GM12878 (cell line): ENCODE data around the gene FAM120AOS. TPM values are rescaled to one million over a fixed set of nuclear protein-coding genes. Genes with fewer than 3 reads are reported as not detected.

Source experiments
- ATAC-seq: fragments of 200-7000 bp; cut with Tn5 transposase; 3 replicates; pipeline ENCODE4 v1.9.1; 2020; ENCODE audit warnings: mild to moderate bottlenecking, moderate library complexity
- BruUV-seq: library from RNA; stranded (reverse); fragments of 400-500 nt; replicated peaks from 2 replicates; lab custom pipeline; 2021; lab: Mats Ljungman, UMichigan
- CTCF ChIA-PET: fragments of 300-600 bp; sonication (Branson Sonifier 250); formaldehyde crosslinking; extraction: SDS; loops from one replicate; lab custom pipeline; 2021; ENCODE audit warnings: inconsistent platforms; lab: Yijun Ruan, JAX
- POLR2A ChIA-PET: fragments of 350-600 bp; formaldehyde crosslinking; extraction: SDS; loops from one replicate; lab custom pipeline; 2021; ENCODE audit warnings: inconsistent platforms; lab: Charles Lee
- RAD21 ChIA-PET: fragments of 300-600 bp; sonication (Branson Sonifier 250); formaldehyde crosslinking; loops from one replicate; lab custom pipeline; 2023; ENCODE audit warnings: antibody characterized with exemption; ENCODE audit not compliant: unreplicated experiment; lab: Charles Lee
- SMC1A ChIA-PET: fragments of 300-600 bp; sonication (Branson Sonifier 250); formaldehyde crosslinking; loops from one replicate; lab custom pipeline; 2023; ENCODE audit not compliant: unreplicated experiment, uncharacterized antibody; lab: Charles Lee
- DNase-seq: peaks from one replicate; pipeline ENCODE4 v3.0.0-alpha.2; 2011; ENCODE audit warnings: low read depth, low spot score
- FAIRE-seq: peaks from 3 replicates; lab custom pipeline; 2011; peaks lifted over from hg19 to GRCh38; lab: Jason Lieb, UNC
- H2AFZ ChIP-seq: 2 replicates; pipeline ENCODE4 v1.6.0; 2011; ENCODE audit warnings: low read depth, low read length, control low read depth; ENCODE audit not compliant: control insufficient read depth
- H3K27ac ChIP-seq: 2 replicates; pipeline ENCODE4 v1.5.1; 2011; ENCODE audit warnings: control low read depth; ENCODE audit not compliant: control insufficient read depth, insufficient read depth
- H3K27me3 ChIP-seq, 2 experiments: replicated peaks in 1 of 2; 2 replicates each; pipeline versions ENCODE4 v1.6.0 to v1.6.1; 2011; ENCODE audit warnings: low read length in 1 of 2; ENCODE audit not compliant: control insufficient read depth in 2 of 2, insufficient read depth in 2 of 2
- H3K36me3 ChIP-seq, 2 experiments: 2 replicates each; pipeline ENCODE4 v1.5.1; 2011; ENCODE audit warnings: low read length in 1 of 2; ENCODE audit not compliant: control insufficient read depth in 2 of 2, insufficient read depth in 2 of 2
- H3K4me1 ChIP-seq: 2 replicates; pipeline ENCODE4 v1.6.1; 2011; ENCODE audit warnings: mild to moderate bottlenecking, low read length, moderate library complexity, mixed read lengths; ENCODE audit not compliant: control insufficient read depth, insufficient read depth
- H3K4me2 ChIP-seq: 2 replicates; pipeline ENCODE4 v1.6.0; 2011; ENCODE audit warnings: control low read depth; ENCODE audit not compliant: control insufficient read depth, insufficient read depth
- H3K4me3 ChIP-seq: fragments of 200-600 bp; sonication (generic); 2 replicates; pipeline ENCODE4 v1.5.1; 2016
- H3K79me2 ChIP-seq: 2 replicates; pipeline ENCODE4 v1.6.0; 2011; ENCODE audit warnings: low read length; ENCODE audit not compliant: control insufficient read depth, insufficient read depth
- H3K9ac ChIP-seq: 2 replicates; pipeline ENCODE4 v1.8.0; 2011; ENCODE audit warnings: low read length, control low read depth, mixed read lengths; ENCODE audit not compliant: control insufficient read depth, insufficient read depth
- H3K9me3 ChIP-seq: replicated peaks from 3 replicates; pipeline ENCODE4 v1.5.1; 2011; ENCODE audit warnings: mild to moderate bottlenecking, low read length; ENCODE audit not compliant: control insufficient read depth, insufficient read depth
- H4K20me1 ChIP-seq: 2 replicates; pipeline ENCODE4 v1.6.0; 2011; ENCODE audit not compliant: control insufficient read depth, insufficient read depth
- HDAC6 ChIP-seq: fragments of 200-600 bp; sonication (generic); IDR thresholded peaks from one replicate; pipeline ENCODE4 v1.8.0; 2017; ENCODE audit warnings: antibody characterized with exemption; ENCODE audit not compliant: unreplicated experiment
- PML ChIP-seq: IDR thresholded peaks from 2 replicates; pipeline ENCODE4 v1.6.1; 2012; ENCODE audit warnings: low read length, inconsistent platforms
- WGBS: methylation state at CpG from one replicate; pipeline ENCODE4 v1.1.6; 2016; ENCODE audit warnings: low lambda C conversion rate; ENCODE audit not compliant: insufficient replicate concordance, insufficient coverage; ENCODE audit errors: missing lambda C conversion rate; 5-methylcytosine and 5-hydroxymethylcytosine counted together
- in situ Hi-C: fragments of 300-500 bp; cut with MboI; formaldehyde crosslinking; loops from 9 replicates; pipeline ENCODE4 v1.14.3; 2018; ENCODE audit warnings: mixed read lengths
- intact Hi-C: fragments of 100-400 bp; cut with micrococcal nuclease; formaldehyde crosslinking; loops from one replicate; pipeline ENCODE4 v1.14.2; 2022; ENCODE audit not compliant: unreplicated experiment
- polyA plus RNA-seq, 11 experiments: library from polyadenylated mRNA; depleted of rRNA in 4 of 11; unstranded in 6 of 11; stranded (reverse) in 5 of 11; fragments of >200 nt; fragmentation: Nextera tagmentation in 4 of 11; fragmentation: Illumina TruSeq in 1 of 11; extraction: Ambion mirVana in 4 of 11; extraction: Trizol in 1 of 11; gene quantifications; 1 replicate in 1 of 11; 2 replicates in 10 of 11; pipeline versions ENCODE4 v1.2.1 to v1.2.3, GENCODE V29; 2011 to 2016; ENCODE audit warnings: inconsistent platforms in 2 of 11, missing spikeins in 2 of 11, low read depth in 1 of 11
- total RNA-seq, 4 experiments: library from RNA; depleted of rRNA in 3 of 4; stranded (reverse); fragments of >200 nt in 3 of 4; fragmentation: Illumina TruSeq in 1 of 4; extraction: Trizol in 1 of 4; gene quantifications; 2 replicates each; pipeline versions ENCODE4 v1.2.1 to v1.2.3, GENCODE V29; 2013 to 2021
- TF ChIP-seq, protein P1 (sequence below): fragments of 450-650 bp; IDR thresholded peaks from 2 replicates; pipeline ENCODE4 v1.6.1; 2018; ENCODE audit warnings: borderline replicate concordance, mild to moderate bottlenecking; ENCODE audit not compliant: partially characterized antibody

The FAM120AOS gene
- total and polyA plus RNA-seq, 10 of the 15 experiments (the other 5 are each of a cell fraction or from before 2014, with no cell fraction given), result 15.9 to 55.1 (median 34.6) TPM

DNA sequence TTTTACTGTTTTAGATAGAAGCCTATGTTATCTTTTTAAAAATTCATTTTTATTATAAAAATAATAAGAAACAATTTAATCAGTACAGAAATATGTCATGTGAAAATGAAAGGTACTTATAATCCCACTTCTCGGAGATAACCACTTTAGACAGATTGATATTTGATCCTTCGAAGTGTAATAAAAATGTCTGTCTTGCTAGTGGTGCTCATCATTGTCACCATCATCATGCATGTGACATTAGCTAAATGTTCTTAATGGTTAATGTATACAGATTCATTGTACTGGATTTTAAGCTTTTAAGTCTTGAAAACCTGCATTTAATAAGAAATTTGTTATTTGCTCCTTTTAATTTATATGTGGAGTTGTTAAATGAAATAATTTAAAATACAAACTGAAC lies 30.1 kb upstream of the FAM120AOS start:
- SMC1A ChIA-PET, result interaction anchor here (0.6 to 1.7 kb wide), 4 partner anchors 8 to 69 kb away, joined by 3 to 5 read pairs (median 3); no protein-coding TSS in a partner anchor
- Histone ChIP-seq H3K9ac (no peak overlapping the region), H2AFZ (no peak overlapping the region), H3K27ac (no peak overlapping the region), H3K4me3 (no peak overlapping the region), H3K79me2 (peaks cover 14% of the 10 kb centered on the region), H4K20me1 (no peaks in the 10 kb centered on the region), H3K4me2 (no peak overlapping the region), H3K9me3 (no peaks in the 10 kb centered on the region), H3K27me3 (no peaks in the 10 kb centered on the region), H3K36me3 (peaks cover 10% of the 10 kb centered on the region in 2 experiments; a peak in 3 of 4 replicates), H3K4me1 (no peaks in the 10 kb centered on the region)
- intact Hi-C loops (no loop called here), in situ Hi-C loops (no loop called here)
- RAD21 ChIA-PET, result no interaction called here
- CTCF ChIA-PET, result no interaction called here
- DNase-seq (no peak), ATAC-seq (no peak), FAIRE-seq (no peak)
- WGBS, result 100% methylated on average over 2 of the region's 2 CpGs
- POLR2A ChIA-PET, result interaction anchor here (0.6 to 1.4 kb wide), 2 partner anchors 30 to 623 kb away, joined by 3 to 4 read pairs; partner anchors contain the start of gene FAM120AOS
- no TSS peak for BruUV-seq
- TF ChIP-seq, protein P1, sequence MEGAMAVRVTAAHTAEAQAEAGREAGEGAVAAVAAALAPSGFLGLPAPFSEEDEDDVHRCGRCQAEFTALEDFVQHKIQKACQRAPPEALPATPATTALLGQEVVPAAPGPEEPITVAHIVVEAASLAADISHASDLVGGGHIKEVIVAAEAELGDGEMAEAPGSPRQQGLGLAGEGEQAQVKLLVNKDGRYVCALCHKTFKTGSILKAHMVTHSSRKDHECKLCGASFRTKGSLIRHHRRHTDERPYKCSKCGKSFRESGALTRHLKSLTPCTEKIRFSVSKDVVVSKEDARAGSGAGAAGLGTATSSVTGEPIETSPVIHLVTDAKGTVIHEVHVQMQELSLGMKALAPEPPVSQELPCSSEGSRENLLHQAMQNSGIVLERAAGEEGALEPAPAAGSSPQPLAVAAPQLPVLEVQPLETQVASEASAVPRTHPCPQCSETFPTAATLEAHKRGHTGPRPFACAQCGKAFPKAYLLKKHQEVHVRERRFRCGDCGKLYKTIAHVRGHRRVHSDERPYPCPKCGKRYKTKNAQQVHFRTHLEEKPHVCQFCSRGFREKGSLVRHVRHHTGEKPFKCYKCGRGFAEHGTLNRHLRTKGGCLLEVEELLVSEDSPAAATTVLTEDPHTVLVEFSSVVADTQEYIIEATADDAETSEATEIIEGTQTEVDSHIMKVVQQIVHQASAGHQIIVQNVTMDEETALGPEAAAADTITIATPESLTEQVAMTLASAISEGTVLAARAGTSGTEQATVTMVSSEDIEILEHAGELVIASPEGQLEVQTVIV, result no peak
- TF ChIP-seq PML, result no peak
- TF ChIP-seq HDAC6, result no peak
